AG04450 (cell line): Measurements from ENCODE around the gene CNIH1. TPM values are rescaled to one million over a fixed set of nuclear protein-coding genes. Genes with fewer than 3 reads are reported as not detected.
A peak's percentile ranks its signal among the peaks of the same experiment; 100 is the strongest.

Experiments
- CTCF ChIA-PET: fragments of 300-600, 350-600 bp; formaldehyde crosslinking; extraction: SDS; loops from one replicate; lab custom pipeline; 2022; ENCODE audit warnings: antibody characterized with exemption, inconsistent platforms; lab: Charles Lee
- POLR2A ChIA-PET: fragments of 350-600 bp; formaldehyde crosslinking; extraction: SDS; loops from one replicate; lab custom pipeline; 2021; ENCODE audit warnings: antibody characterized with exemption, inconsistent platforms; lab: Yijun Ruan, JAX
- DNase-seq: peaks from one replicate; pipeline ENCODE4 v3.0.0-alpha.2; 2011; ENCODE audit warnings: low read depth, low spot score
- H3K27ac ChIP-seq: one replicate; pipeline ENCODE4 v1.5.1; 2012; ENCODE audit warnings: low read depth, low read length, control low read depth
- H3K27me3 ChIP-seq: one replicate; pipeline ENCODE4 v1.6.0; 2012; ENCODE audit warnings: low read length; ENCODE audit not compliant: control insufficient read depth, insufficient read depth
- H3K4me3 ChIP-seq: 2 replicates; pipeline ENCODE4 v1.5.1; 2011; ENCODE audit warnings: mild to moderate bottlenecking, low read depth, low read length, control low read depth
- H3K9me3 ChIP-seq: 2 replicates; pipeline ENCODE4 v1.5.1; 2012; ENCODE audit warnings: low read length; ENCODE audit not compliant: control insufficient read depth, insufficient read depth
- polyA minus RNA-seq: library from RNA; depleted of rRNA, polyadenylated mRNA; stranded (reverse); fragments of >200 nt; gene quantifications from 2 replicates; pipeline ENCODE4 v1.2.3, GENCODE V29; 2011; rRNA and poly(A)+ RNA removed
- polyA plus RNA-seq: library from polyadenylated mRNA; depleted of rRNA; stranded (reverse); fragments of >200 nt; gene quantifications from 2 replicates; pipeline ENCODE4 v1.2.3, GENCODE V29; 2011; rRNA removed
- TF ChIP-seq, protein P1 (sequence below): IDR thresholded peaks from 2 replicates; pipeline ENCODE4 v1.5.1; 2011; ENCODE audit warnings: low read depth, low read length, control low read depth, inconsistent platforms

The CNIH1 gene
- 248 and 254 TPM in 2 replicates for polyA plus RNA-seq
- 315 and 364 TPM in 2 replicates for polyA minus RNA-seq

GRCh38 chr14:54440873-54441868 lies at the start of gene CNIH1:
TSS of gene CNIH1 (minus strand) at chr14:54441374. CDS start at chr14:54441327, 47 bp downstream.
- DNase-seq = peak; percentile 72
- H3K27me3 ChIP-seq = peaks cover 2% of the 10 kb centered on the region
- peak within 1 kb of the TSS; percentile 80 for H3K4me3 ChIP-seq
- TF ChIP-seq, protein P1, sequence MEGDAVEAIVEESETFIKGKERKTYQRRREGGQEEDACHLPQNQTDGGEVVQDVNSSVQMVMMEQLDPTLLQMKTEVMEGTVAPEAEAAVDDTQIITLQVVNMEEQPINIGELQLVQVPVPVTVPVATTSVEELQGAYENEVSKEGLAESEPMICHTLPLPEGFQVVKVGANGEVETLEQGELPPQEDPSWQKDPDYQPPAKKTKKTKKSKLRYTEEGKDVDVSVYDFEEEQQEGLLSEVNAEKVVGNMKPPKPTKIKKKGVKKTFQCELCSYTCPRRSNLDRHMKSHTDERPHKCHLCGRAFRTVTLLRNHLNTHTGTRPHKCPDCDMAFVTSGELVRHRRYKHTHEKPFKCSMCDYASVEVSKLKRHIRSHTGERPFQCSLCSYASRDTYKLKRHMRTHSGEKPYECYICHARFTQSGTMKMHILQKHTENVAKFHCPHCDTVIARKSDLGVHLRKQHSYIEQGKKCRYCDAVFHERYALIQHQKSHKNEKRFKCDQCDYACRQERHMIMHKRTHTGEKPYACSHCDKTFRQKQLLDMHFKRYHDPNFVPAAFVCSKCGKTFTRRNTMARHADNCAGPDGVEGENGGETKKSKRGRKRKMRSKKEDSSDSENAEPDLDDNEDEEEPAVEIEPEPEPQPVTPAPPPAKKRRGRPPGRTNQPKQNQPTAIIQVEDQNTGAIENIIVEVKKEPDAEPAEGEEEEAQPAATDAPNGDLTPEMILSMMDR = peak; percentile 87
- H3K27ac ChIP-seq = peak within 1 kb of the TSS; percentile 94
- CTCF ChIA-PET = interaction anchor here (0.6 to 1.7 kb wide), 10 partner anchors 9 to 1637 kb away, joined by 3 to 16 read pairs (median 4); partner anchors contain the start of gene CDKN3
- POLR2A ChIA-PET = interaction anchor here (0.6 to 1.3 kb wide), 2 partner anchors 10 to 68 kb away, joined by 3 read pairs; partner anchors contain the start of gene CGRRF1
- no peaks in the 10 kb centered on the region; the same call in none of the 2 replicates for H3K9me3 ChIP-seq

- TF ChIP-seq, protein P1 = no peak
- H3K27me3 ChIP-seq = peaks cover 7% of the 10 kb centered on the region
- H3K27ac ChIP-seq = no peak overlapping the region
- H3K4me3 ChIP-seq = no peak overlapping the region
- H3K9me3 ChIP-seq = no peaks in the 10 kb centered on the region
- ChIA-PET POLR2A (no interaction called here), CTCF (interaction anchor here (1.0 kb wide), 1 partner anchor 16 kb away, joined by 6 read pairs; no protein-coding TSS in a partner anchor)
- DNase-seq = no peak
These were observed 49.4 kb upstream of the CNIH1 start for GRCh38 chr14:54490445-54491175.

- TF ChIP-seq, protein P1 = no peak
- Histone ChIP-seq H3K27ac (no peak overlapping the region), H3K27me3 (peaks cover 7% of the 10 kb centered on the region), H3K9me3 (no peaks in the 10 kb centered on the region), H3K4me3 (no peak overlapping the region)
- DNase-seq = no peak
- POLR2A ChIA-PET = no interaction called here
- CTCF ChIA-PET = interaction anchor here (0.7 to 3.5 kb wide), 5 partner anchors 9 to 485 kb away, joined by 3 to 20 read pairs (median 3); partner anchors contain the start of gene CGRRF1
These were observed 48.7 kb upstream of the CNIH1 start for GRCh38 chr14:54489731-54490444.

DNA sequence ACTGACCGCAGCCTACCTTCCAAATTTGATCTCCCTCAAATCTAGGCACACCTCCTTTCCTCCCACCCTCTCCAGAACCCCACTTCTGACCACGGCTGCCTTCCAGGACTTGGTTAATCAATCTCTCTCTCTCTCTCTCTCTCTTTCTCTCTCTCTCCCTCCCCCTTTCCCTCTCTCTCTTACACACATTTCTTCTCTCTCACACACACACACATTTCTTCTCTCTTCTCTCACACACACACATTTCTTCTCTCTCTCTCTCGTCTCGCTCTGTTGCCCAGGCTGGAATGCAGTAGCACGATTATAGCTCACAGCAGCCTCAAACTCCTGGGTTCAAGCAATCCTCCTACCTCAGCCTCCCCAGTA lies 48.1 kb upstream of the CNIH1 start:
- Histone ChIP-seq H3K4me3 (peak overlapping the region; percentile 54), H3K27me3 (peaks cover 7% of the 10 kb centered on the region), H3K9me3 (no peaks in the 10 kb centered on the region), H3K27ac (peak overlapping the region; percentile 57)
- TF ChIP-seq, protein P1 = no peak
- POLR2A ChIA-PET = interaction anchor here (0.7 kb wide), 2 partner anchors 212 to 591 kb away, joined by 4 to 5 read pairs; no protein-coding TSS in a partner anchor
- CTCF ChIA-PET = interaction anchor here (0.6 to 3.5 kb wide), 7 partner anchors 10 to 485 kb away, joined by 3 to 20 read pairs (median 3); partner anchors contain the start of gene CGRRF1
- DNase-seq = no peak
